SK-N-SH (cell line): Measurements from ENCODE around the gene TOR1AIP1. TPM values are rescaled to one million over a fixed set of nuclear protein-coding genes. Genes with fewer than 3 reads are reported as not detected.
A peak's percentile ranks its signal among the peaks of the same experiment; 100 is the strongest.

ENCODE experiments used
- CTCF ChIA-PET: fragments of 300-600, 350-600 bp; formaldehyde crosslinking; extraction: SDS; loops from one replicate; lab custom pipeline; 2021; lab: Yijun Ruan, JAX
- POLR2A ChIA-PET: fragments of 350-600 bp; sonication (Branson Sonifier 250); formaldehyde crosslinking; extraction: SDS; loops from one replicate; lab custom pipeline; 2020; ENCODE audit warnings: antibody characterized with exemption, inconsistent platforms; lab: Yijun Ruan, JAX
- DNase-seq: peaks from one replicate; pipeline ENCODE4 v3.0.0; 2012
- H2AFZ ChIP-seq: fragments of 200-600 bp; sonication (generic); 2 replicates; pipeline ENCODE4 v1.8.1; 2016; ENCODE audit warnings: antibody characterized with exemption, mild to moderate bottlenecking, low read depth
- H3F3A ChIP-seq: fragments of 200-600 bp; sonication (generic); replicated peaks from 2 replicates; pipeline ENCODE3; 2016; ENCODE audit warnings: antibody characterized with exemption, mild to moderate bottlenecking; ENCODE audit not compliant: insufficient read depth
- H3K27ac ChIP-seq, 2 experiments: fragments of 200-500 bp in 1 of 2; fragments of 200-600 bp in 1 of 2; sonication (Bioruptor generic) in 1 of 2; sonication (generic), shearing (Covaris generic) in 1 of 2; 2 replicates each; pipeline versions ENCODE4 v1.5.1 to v1.6.1; 2014 to 2016; ENCODE audit warnings: low read depth in 2 of 2, inconsistent platforms in 1 of 2, low read length in 1 of 2, mild to moderate bottlenecking in 1 of 2, mixed read lengths in 1 of 2
- H3K27me3 ChIP-seq: fragments of 200-600 bp; sonication (generic), shearing (Covaris generic); 2 replicates; pipeline ENCODE4 v1.6.1; 2016; ENCODE audit warnings: mixed run types; ENCODE audit not compliant: insufficient read depth
- H3K36me3 ChIP-seq, 2 experiments: fragments of 200-500 bp in 1 of 2; fragments of 200-600 bp in 1 of 2; sonication (Bioruptor generic) in 1 of 2; sonication (generic) in 1 of 2; replicated peaks in 1 of 2; 2 replicates each; pipeline versions ENCODE3 to v1.5.1; 2014 to 2016; ENCODE audit warnings: low read length in 1 of 2, mild to moderate bottlenecking in 1 of 2; ENCODE audit not compliant: insufficient read depth in 2 of 2, control insufficient read depth in 1 of 2
- H3K4me1 ChIP-seq, 2 experiments: fragments of 200-500 bp in 1 of 2; fragments of 200-600 bp in 1 of 2; sonication (Bioruptor generic) in 1 of 2; sonication (generic), shearing (Covaris generic) in 1 of 2; 2 replicates each; pipeline versions ENCODE4 v1.5.1 to v1.6.1; 2014 to 2016; ENCODE audit warnings: low read depth in 1 of 2, low read length in 1 of 2, mixed run types in 1 of 2; ENCODE audit not compliant: insufficient read depth in 2 of 2, control insufficient read depth in 1 of 2
- H3K4me2 ChIP-seq: fragments of 200-600 bp; sonication (generic), shearing (Covaris generic); 2 replicates; pipeline ENCODE4 v1.6.1; 2017; ENCODE audit warnings: mixed run types
- H3K4me3 ChIP-seq, 2 experiments: fragments of 200-500 bp in 1 of 2; fragments of 200-600 bp in 1 of 2; sonication (Bioruptor generic) in 1 of 2; sonication (generic), shearing (Covaris generic) in 1 of 2; 2 replicates each; pipeline versions ENCODE4 v1.5.1 to v1.8.1; 2014 to 2016; ENCODE audit warnings: low read depth in 2 of 2, inconsistent platforms in 1 of 2, low read length in 1 of 2, mild to moderate bottlenecking in 1 of 2, mixed read lengths in 1 of 2, moderate library complexity in 1 of 2
- H3K79me2 ChIP-seq: fragments of 200-600 bp; sonication (generic); 2 replicates; pipeline ENCODE4 v1.8.1; 2017; ENCODE audit warnings: mild to moderate bottlenecking; ENCODE audit not compliant: insufficient read depth
- H3K9ac ChIP-seq: fragments of 200-600 bp; sonication (generic); 2 replicates; pipeline ENCODE4 v1.6.1; 2017; ENCODE audit warnings: mixed run types
- H3K9me2 ChIP-seq: fragments of 200-600 bp; sonication (generic); 2 replicates; pipeline ENCODE4 v1.6.1; 2017; ENCODE audit warnings: mixed run types
- H3K9me3 ChIP-seq: fragments of 200-600 bp; sonication (generic); 2 replicates; pipeline ENCODE4 v1.6.1; 2017; ENCODE audit warnings: mixed run types, mild to moderate bottlenecking, moderate library complexity
- H4K20me1 ChIP-seq: fragments of 200-600 bp; sonication (generic); 2 replicates; pipeline ENCODE4 v1.6.1; 2017; ENCODE audit warnings: mild to moderate bottlenecking, mixed run types; ENCODE audit not compliant: insufficient read depth
- CHD2 ChIP-seq: fragments of 150-350 bp; IDR thresholded peaks from 2 replicates; pipeline ENCODE4 v1.6.1; 2018; ENCODE audit warnings: low read length; ENCODE audit not compliant: partially characterized antibody
- EP300 ChIP-seq, 2 experiments: IDR thresholded peaks; 2 replicates each; pipeline versions ENCODE4 v1.4.0 to v1.6.1; 2012; ENCODE audit warnings: borderline replicate concordance in 1 of 2, low read depth in 1 of 2, low read length in 1 of 2
- FOXJ3 ChIP-seq: sonication (generic); formaldehyde crosslinking; IDR thresholded peaks from 2 replicates; pipeline ENCODE4 v1.5.1; 2020; ENCODE audit warnings: mild to moderate bottlenecking, missing genetic modification reagents
- FOXM1 ChIP-seq: IDR thresholded peaks from 2 replicates; pipeline ENCODE4 v1.4.0; 2012; ENCODE audit warnings: low read depth, mild to moderate bottlenecking
- MEF2A ChIP-seq: IDR thresholded peaks from 2 replicates; pipeline ENCODE4 v1.4.0; 2012; ENCODE audit warnings: low read depth, borderline replicate concordance
- MXI1 ChIP-seq: IDR thresholded peaks from 2 replicates; pipeline ENCODE4 v1.6.1; 2012; ENCODE audit warnings: mild to moderate bottlenecking, low read depth, low read length, improper control_type of control experiment
- NFIC ChIP-seq: IDR thresholded peaks from 2 replicates; pipeline ENCODE4 v1.4.0; 2012; ENCODE audit warnings: borderline replicate concordance
- NRF1 ChIP-seq: IDR thresholded peaks from 2 replicates; pipeline ENCODE4 v1.6.1; 2012; ENCODE audit warnings: low read depth, mild to moderate bottlenecking, low read length
- RAD21 ChIP-seq: IDR thresholded peaks from 2 replicates; pipeline ENCODE4 v1.6.1; 2012; ENCODE audit warnings: mild to moderate bottlenecking, low read length
- RFX5 ChIP-seq: IDR thresholded peaks from 2 replicates; pipeline ENCODE4 v1.6.1; 2012; ENCODE audit warnings: mild to moderate bottlenecking, improper control_type of control experiment, low read length
- RXRA ChIP-seq: IDR thresholded peaks from 2 replicates; pipeline ENCODE4 v1.4.0; 2012; ENCODE audit warnings: low read depth, mild to moderate bottlenecking, borderline replicate concordance
- SMC3 ChIP-seq: IDR thresholded peaks from 2 replicates; pipeline ENCODE4 v1.6.1; 2012; ENCODE audit warnings: low read depth, low read length, improper control_type of control experiment
- TAF1 ChIP-seq: IDR thresholded peaks from 2 replicates; pipeline ENCODE4 v1.6.1; 2012; ENCODE audit warnings: low read depth, mild to moderate bottlenecking, low read length, moderate library complexity, borderline replicate concordance
- TCF12 ChIP-seq: IDR thresholded peaks from 2 replicates; pipeline ENCODE4 v1.4.0; 2012
- WGBS: methylation state at CpG from one replicate; pipeline ENCODE4 v1.1.6; 2017; ENCODE audit warnings: low lambda C conversion rate; 5-methylcytosine and 5-hydroxymethylcytosine counted together
- polyA plus RNA-seq, 3 experiments: library from polyadenylated mRNA; depleted of rRNA; stranded (reverse); fragments of >200 nt; gene quantifications; 2 replicates each; pipeline ENCODE4 v1.2.3, GENCODE V29; 2012
- TF ChIP-seq, protein P1 (sequence below): IDR thresholded peaks from 2 replicates; pipeline ENCODE4; 2012
- TF ChIP-seq, protein P2 (sequence below): IDR thresholded peaks from 2 replicates; pipeline ENCODE4 v1.4.0; 2012; ENCODE audit warnings: low read depth, borderline replicate concordance
- TF ChIP-seq, protein P3 (sequence below): IDR thresholded peaks from 2 replicates; pipeline ENCODE4 v1.6.1; 2012; ENCODE audit warnings: mild to moderate bottlenecking, low read depth, low read length, moderate library complexity

TOR1AIP1 gene
- polyA plus RNA-seq, 1 of the 3 experiments (the other 2 are of a cell fraction): 11.8 TPM

DNA sequence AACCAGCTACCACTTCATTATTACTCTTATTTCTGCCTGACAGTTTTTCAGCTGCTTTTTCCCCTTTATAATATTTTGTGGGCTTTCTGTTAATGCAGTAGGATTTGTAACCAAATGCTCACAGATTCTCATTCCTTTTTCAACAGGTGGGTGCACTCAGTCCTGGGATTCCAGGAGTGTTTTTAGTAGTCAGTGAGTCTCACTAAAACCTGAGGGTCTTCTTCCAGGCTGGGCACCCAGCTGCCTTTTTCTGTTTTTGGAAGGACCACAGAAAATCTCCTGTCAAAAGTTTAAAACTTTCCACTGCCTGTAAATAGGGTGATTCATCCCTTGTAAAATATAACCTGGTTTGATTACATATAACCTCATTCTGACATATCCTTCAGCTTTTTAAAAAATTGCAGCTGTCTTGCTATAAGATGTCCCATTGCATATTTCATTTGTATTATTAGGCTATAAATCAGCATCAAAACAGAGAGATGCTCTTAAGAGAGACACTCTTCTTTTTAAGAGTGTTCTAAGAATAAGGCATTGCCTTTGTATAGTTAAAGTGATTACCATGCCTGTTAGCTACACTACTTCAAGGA lies 55.7 kb downstream of the TOR1AIP1 start:
- H3K27ac ChIP-seq: no peak overlapping the region
- no peak overlapping the region for H3K4me2 ChIP-seq
- H4K20me1 ChIP-seq: no peaks in the 10 kb centered on the region
- H3K9me2 ChIP-seq: no peaks in the 10 kb centered on the region
- no peak for DNase-seq
- ChIA-PET CTCF (interaction anchor here (1.0 kb wide), 1 partner anchor 32 kb away, joined by 3 read pairs; no protein-coding TSS in a partner anchor), POLR2A (no interaction called here)
- H3K9me3 ChIP-seq: no peaks in the 10 kb centered on the region
- H3K4me3 ChIP-seq: no peak overlapping the region
- H3K36me3 ChIP-seq: no peaks in the 10 kb centered on the region
- no peak overlapping the region for H3K9ac ChIP-seq
- no peak overlapping the region for H2AFZ ChIP-seq
- H3K4me1 ChIP-seq: peaks cover 0 to 6% of the 10 kb centered on the region in 2 experiments; a peak in 2 of 4 replicates
- H3F3A ChIP-seq: no peaks in the 10 kb centered on the region
- H3K27me3 ChIP-seq: no peaks in the 10 kb centered on the region
- H3K79me2 ChIP-seq: no peaks in the 10 kb centered on the region
- TF ChIP-seq, protein P1, sequence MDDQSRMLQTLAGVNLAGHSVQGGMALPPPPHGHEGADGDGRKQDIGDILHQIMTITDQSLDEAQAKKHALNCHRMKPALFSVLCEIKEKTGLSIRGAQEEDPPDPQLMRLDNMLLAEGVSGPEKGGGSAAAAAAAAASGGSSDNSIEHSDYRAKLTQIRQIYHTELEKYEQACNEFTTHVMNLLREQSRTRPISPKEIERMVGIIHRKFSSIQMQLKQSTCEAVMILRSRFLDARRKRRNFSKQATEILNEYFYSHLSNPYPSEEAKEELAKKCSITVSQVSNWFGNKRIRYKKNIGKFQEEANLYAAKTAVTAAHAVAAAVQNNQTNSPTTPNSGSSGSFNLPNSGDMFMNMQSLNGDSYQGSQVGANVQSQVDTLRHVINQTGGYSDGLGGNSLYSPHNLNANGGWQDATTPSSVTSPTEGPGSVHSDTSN: peak; percentile 45; the same call in 1 of the 2 replicates
- TF ChIP-seq RAD21 (no peak), TAF1 (no peak), NRF1 (no peak), RFX5 (no peak), TCF12 (peak; percentile 11; the same call in 1 of the 2 replicates), MXI1 (no peak), EP300 (IDR thresholded peaks at IDR 0.05; ENCODE audit: borderline replicate concordance in 1 of 2, low read depth in 1 of 2, low read length in 1 of 2) (0 out of 4 replicates have a peak, but pooled peaks of 1 of the 2 experiments have one; percentile 28), FOXJ3 (no peak), MEF2A (no peak)
- TF ChIP-seq, protein P2, sequence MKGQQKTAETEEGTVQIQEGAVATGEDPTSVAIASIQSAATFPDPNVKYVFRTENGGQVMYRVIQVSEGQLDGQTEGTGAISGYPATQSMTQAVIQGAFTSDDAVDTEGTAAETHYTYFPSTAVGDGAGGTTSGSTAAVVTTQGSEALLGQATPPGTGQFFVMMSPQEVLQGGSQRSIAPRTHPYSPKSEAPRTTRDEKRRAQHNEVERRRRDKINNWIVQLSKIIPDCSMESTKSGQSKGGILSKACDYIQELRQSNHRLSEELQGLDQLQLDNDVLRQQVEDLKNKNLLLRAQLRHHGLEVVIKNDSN: no peak
- TF ChIP-seq, all 33 proteins: peak for 3

DNA sequence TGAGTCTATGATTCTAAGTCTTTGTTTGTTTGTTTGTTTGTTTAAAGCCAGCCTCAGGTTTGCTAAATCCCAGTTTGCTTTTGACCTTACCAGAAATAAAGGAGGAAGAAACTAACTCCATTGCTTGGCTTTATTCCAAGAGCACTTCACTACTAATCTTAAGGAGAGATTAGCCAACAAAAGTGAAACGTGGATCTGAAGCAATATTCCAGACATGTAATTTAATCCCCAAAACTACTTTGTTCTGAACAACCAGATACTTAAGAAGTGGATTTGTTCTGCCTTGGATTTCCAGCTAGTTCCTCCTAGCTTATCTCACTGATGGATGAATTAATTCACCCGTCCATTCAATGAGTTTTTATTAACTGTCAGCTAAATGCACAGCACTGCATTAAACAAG lies 56.7 kb downstream of the TOR1AIP1 start:
- TF ChIP-seq FOXM1 (no peak), SMC3 (no peak), NFIC (peak; percentile 34; the same call in 1 of the 2 replicates), RXRA (no peak), CHD2 (no peak)
- TF ChIP-seq, protein P3, sequence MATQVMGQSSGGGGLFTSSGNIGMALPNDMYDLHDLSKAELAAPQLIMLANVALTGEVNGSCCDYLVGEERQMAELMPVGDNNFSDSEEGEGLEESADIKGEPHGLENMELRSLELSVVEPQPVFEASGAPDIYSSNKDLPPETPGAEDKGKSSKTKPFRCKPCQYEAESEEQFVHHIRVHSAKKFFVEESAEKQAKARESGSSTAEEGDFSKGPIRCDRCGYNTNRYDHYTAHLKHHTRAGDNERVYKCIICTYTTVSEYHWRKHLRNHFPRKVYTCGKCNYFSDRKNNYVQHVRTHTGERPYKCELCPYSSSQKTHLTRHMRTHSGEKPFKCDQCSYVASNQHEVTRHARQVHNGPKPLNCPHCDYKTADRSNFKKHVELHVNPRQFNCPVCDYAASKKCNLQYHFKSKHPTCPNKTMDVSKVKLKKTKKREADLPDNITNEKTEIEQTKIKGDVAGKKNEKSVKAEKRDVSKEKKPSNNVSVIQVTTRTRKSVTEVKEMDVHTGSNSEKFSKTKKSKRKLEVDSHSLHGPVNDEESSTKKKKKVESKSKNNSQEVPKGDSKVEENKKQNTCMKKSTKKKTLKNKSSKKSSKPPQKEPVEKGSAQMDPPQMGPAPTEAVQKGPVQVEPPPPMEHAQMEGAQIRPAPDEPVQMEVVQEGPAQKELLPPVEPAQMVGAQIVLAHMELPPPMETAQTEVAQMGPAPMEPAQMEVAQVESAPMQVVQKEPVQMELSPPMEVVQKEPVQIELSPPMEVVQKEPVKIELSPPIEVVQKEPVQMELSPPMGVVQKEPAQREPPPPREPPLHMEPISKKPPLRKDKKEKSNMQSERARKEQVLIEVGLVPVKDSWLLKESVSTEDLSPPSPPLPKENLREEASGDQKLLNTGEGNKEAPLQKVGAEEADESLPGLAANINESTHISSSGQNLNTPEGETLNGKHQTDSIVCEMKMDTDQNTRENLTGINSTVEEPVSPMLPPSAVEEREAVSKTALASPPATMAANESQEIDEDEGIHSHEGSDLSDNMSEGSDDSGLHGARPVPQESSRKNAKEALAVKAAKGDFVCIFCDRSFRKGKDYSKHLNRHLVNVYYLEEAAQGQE: no peak
- TF ChIP-seq, protein P1: peak; percentile 24; the same call in 1 of the 2 replicates
- ChIA-PET CTCF (interaction anchor here (1.0 kb wide), 1 partner anchor 33 kb away, joined by 3 read pairs; no protein-coding TSS in a partner anchor), POLR2A (no interaction called here)
- no peak for DNase-seq
- H4K20me1 ChIP-seq: no peaks in the 10 kb centered on the region
- H3K36me3 ChIP-seq: no peaks in the 10 kb centered on the region
- no peak overlapping the region for H3K4me3 ChIP-seq
- no peaks in the 10 kb centered on the region for H3F3A ChIP-seq
- H3K27me3 ChIP-seq: no peaks in the 10 kb centered on the region
- no peaks in the 10 kb centered on the region for H3K79me2 ChIP-seq
- H3K4me1 ChIP-seq: peaks cover 0 to 6% of the 10 kb centered on the region in 2 experiments; a peak in 2 of 4 replicates
- no peak overlapping the region for H3K27ac ChIP-seq
- no peak overlapping the region for H3K4me2 ChIP-seq
- WGBS: 40% methylated on average over 2 of the region's 2 CpGs
- H3K9ac ChIP-seq: no peak overlapping the region
- H3K9me3 ChIP-seq: no peaks in the 10 kb centered on the region
- no peaks in the 10 kb centered on the region for H3K9me2 ChIP-seq
- no peak overlapping the region for H2AFZ ChIP-seq
